Stimulated activated naive CD4-positive, alpha-beta T cell (primary cell): ENCODE results near the gene HMX1.

Experiments
- DNase-seq, 6 experiments: peaks; one replicate each; lab custom pipeline; 2025; lab: John Stamatoyannopoulos, UW

Gene HMX1

DNA sequence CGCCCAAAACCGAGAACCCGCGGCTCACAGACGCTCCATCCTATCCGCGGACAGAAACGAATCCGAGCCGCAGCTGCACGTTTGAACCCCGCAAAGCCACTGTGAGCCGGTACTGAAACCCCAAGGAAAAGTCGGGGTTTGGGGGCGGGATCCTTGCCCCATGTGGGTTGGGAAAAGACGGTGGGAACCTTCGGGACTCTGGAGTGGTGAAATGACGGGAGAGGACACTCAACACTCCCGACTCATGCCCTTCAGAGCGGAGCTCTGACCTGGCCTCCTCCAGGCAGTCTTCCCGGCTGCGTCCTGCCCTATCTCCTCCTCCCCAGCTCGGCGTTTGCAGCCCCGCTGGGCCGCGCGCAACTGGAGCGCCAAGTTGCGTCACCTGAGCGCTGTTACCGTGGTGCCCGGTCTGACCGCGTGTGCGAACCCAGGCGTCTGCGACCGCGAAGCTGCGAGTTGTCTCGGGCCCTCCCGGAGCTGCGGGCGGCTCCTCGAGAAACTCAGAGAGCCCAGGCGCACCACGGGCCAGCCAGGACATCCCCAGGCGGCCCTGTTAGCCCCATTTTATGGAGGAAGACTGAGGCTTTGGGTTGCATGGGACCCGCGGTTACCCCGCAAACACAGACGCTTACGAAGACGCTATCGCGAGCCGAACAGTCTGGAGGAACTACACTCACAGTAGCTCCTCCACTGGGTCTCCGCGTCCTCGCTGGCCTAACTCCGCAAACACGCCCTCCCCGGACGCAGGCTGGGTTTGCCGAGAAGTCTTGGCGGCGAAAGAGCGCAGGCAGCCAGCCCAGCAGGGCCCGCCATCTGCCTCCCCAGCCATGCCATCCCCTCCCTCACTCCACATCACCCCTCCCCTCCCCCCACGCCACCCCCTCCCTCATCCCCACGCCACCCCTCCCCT, 20.3 kb upstream of the HMX1 start:
- no peak for DNase-seq

DNA sequence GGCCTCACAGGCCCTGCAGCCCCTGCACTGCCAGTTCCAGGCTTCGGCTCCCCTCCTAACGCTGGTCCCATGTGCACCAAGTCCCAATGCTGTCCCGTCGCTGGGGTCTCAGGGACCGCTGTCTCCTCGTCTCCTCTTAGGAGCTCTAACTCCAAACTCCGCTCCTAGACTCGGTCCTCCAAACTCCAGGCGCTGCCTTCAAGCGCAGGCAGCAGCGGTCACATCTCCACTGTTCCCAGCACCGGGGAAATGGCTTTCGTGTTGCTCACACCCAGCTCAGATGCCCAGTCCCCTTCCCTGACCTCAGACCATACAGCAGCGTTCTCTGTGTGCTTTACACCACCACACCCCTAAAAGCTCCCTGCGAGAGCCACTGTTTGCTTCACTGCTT, 19.6 kb upstream of the HMX1 start:
- no peak for DNase-seq

GRCh38 chr4:8888856-8889255, 17.2 kb upstream of the HMX1 start:
- no peak for DNase-seq

- no peak for DNase-seq
Measured at GRCh38 chr4:8886612-8887406, 15.2 kb upstream of the HMX1 start.

GRCh38 chr4:8882239-8882638, 10.6 kb upstream of the HMX1 start:
- no peak for DNase-seq

DNA sequence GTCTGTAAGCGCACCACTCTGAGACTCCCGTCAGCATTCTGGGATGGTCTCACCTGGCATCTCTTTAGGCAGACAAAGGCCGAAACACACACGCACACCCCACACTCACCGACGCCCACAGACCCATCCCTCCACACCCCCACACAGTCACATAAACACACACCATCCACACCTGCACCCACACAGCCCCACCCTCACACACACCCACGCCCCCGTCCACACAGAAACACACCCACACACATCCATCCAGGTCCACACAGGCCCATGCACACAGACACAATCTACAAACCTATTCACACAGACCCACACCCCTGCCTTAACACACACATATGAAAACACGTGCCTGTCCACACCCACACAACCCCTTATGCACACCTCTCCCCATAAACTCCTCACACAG, 9.2 kb upstream of the HMX1 start:
- DNase-seq: no peak

DNA sequence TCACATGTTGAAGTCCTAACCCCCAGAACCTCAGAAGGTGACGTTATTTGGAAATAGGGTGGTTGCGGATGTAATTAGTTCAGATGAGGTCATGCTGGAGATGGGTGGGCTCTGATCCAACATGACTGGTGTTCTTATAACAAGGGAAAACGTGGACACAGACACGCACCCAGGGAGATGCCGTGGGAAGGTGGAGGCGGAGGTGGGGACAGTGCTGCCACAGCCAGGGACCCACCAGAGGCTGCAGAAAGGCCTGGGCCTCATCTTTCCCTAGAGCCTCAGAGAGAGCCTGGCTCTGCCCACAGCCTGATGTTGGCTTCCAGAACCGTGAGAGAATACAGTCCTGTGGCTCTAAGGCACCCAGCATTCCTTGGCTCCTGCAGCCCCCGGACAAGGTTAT, 7.9 kb upstream of the HMX1 start:
- no peak for DNase-seq

DNA sequence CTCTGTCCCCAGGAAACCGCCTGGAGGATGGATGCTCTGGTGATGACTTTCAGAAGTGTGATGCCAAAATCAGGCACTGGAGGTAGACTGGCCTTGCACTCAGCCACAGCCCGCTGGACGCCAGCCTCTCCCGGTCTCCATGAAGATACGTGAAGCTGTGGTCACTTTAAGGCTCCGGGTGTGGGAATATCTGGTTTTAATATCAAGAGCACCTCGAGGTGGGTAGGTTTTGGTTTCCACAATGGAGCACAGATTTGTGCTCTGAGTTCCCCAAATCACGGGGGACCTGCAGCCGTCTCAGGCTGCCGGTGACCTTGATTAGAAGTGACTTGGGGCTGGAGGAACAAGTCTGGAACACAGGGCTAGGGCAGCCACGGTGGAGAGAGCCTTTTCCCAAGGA, 6.8 kb upstream of the HMX1 start:
- no peak for DNase-seq

DNA sequence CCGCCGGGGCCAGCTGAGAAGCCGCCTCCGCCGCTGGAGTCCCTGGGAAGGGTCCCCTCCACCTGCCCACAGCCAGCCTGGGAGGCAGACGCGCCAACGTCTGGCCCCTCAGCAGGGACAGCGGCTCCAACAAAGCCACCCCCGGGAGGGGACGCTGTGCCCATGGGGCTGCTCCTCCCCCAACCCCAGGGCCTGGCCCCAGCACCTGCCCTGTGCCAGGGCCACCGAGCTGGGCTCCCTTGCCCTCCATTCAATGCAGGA, 6.1 kb upstream of the HMX1 start:
- no peak for DNase-seq

- no peak for DNase-seq
Measured at GRCh38 chr4:8876982-8877779, 5.5 kb upstream of the HMX1 start.

- no peak for DNase-seq
Measured at GRCh38 chr4:8874896-8875680, 3.4 kb upstream of the HMX1 start.

- DNase-seq: no peak
Measured at GRCh38 chr4:8874003-8874895, 2.6 kb upstream of the HMX1 start.

DNA sequence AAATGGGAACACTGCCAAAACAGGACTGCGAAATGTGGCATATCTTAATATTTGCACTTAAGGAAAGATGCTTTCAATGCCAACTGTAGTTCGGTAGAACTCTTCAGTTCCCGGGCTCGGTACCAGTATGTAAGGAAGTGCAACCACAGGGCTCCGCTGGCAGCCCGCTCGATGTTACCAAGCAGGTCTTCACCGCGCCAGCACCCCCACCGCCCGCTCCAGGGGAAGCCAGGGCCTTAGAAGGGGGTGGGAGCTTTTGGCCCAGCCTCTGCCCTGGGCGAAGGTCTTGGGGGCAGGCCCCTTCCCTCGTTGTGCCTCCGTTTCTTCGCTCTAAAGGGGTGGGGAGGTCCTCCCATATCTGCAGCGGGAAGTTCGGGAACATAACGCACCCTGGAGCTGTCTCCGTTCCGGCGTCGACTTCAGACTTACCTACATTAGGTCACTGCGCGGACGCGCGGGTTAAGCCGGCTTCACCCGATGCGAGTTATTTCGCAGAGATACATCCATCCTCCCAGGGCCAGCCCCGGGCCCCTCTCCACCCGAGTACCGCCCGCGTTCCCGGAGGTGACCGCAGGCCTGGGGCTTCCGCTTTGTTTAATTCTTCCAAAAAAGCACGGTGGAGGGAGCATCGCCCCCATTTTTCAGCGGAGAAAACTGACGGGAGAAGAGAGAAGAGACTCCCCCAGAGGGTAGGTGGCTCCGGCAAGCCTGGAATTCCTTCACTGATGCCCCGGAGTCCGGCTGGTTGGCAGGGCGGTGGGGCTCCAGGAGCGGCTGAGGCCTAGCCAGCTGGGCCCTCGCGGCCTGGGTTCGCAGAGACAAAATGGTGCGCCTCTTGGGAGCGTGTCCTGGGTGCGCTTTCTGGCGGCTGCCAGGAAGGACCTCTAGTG, 1.0 kb upstream of the HMX1 start:
- DNase-seq: no peak

- DNase-seq: no peak
Measured at GRCh38 chr4:8870647-8871416, 807 bp downstream of the HMX1 start.

DNA sequence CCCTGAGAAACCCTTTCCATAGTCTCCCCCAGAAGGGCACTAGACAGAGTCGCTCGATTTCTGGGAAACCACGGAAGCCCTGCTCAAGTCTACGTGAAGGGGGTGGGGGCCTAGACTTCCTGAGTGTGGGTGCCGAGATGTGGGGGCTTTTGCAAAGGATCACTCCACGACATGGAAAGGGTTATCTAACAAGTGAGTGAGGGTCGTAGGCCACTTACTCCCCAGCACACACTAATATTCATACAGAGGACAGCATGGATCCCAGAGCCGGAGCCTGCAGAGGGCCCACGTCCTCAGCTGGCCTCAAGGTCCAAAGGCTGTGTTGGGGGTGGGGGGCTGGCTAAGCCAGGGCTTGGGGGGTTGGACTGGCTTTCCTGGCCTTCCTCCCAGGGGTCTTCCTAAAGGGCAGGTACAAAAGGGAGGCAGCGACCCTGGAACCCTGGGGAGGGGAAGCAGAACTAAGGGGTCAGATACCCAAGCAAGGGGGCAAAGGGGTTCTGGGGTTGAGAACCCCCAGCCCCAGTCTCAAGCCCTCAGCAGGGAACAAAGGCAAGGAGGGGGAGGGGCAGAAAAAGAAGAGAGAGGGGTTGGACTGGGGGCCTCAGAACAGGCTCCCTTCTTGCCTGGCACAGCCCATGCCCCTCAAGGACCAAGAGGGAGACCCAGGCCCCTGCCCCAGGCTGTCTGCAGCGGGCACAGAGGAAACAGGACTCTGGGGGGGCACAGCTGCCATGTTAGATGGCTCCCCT, 1.6 kb downstream of the HMX1 start:
- DNase-seq: no peak

GRCh38 chr4:8869002-8869897, 2.4 kb downstream of the HMX1 start:
- DNase-seq: no peak

DNA sequence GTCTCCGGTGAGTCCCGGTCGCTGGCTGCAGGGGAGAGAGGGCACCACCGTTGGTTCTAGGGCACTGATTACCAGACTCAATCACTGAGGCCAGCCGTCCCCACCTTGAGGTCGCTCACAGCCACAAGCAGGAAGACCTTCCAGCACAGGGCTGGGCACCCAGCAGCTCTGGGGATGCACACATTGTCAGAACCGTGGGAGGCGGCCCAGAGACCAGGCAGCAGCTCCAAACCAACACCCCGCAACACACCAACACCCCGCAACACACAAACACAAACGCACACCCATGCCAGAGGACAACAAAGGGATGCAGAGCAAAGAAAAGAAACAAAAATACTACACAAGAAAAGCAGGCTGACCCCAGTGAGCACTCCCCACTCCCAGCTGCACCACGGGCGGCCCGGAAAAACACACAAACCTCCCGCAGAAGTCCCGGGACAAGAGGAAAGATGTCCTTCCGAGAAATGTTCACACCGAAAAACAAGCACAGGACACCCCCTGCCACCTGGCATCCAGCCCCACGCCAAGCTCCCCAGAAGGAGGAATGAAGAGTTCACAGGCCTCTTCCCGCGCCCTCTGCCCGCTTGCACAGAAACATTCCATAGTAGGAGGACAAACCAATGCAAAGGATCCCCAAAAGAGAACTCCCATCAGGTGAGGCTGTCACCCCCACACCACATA, 3.2 kb downstream of the HMX1 start:
- DNase-seq: no peak
